ENCODE data around the gene SLC35B2. TPM values are rescaled to one million over a fixed set of nuclear protein-coding genes. Genes with fewer than 3 reads are reported as not detected.
"Not testable (repeated sequence)": the region's sequence is repeated elsewhere in the genome, so short reads cannot be mapped to it uniquely, and the experiment has no call there.

The SLC35B2 gene
- total RNA-seq, 1 experiment from 2014 or later = 60.6 TPM

GRCh38 chr6:44237021-44237812, 20.1 kb downstream of the SLC35B2 start:
- peak; percentile 90 for DNase-seq (ENCODE audit: extremely low read depth, low read depth)

- no peak for DNase-seq (ENCODE audit: extremely low read depth, low read depth)
Measured at GRCh38 chr6:44235891-44236516, 21.3 kb downstream of the SLC35B2 start.

GRCh38 chr6:44235269-44235668, 22.1 kb downstream of the SLC35B2 start:
- no peak for DNase-seq (ENCODE audit: extremely low read depth, low read depth)

GRCh38 chr6:44234101-44235025, 23.0 kb downstream of the SLC35B2 start:
- DNase-seq (ENCODE audit: extremely low read depth, low read depth) = no peak

GRCh38 chr6:44233567-44234100, 23.7 kb downstream of the SLC35B2 start:
- DNase-seq (ENCODE audit: extremely low read depth, low read depth) = no peak

DNA sequence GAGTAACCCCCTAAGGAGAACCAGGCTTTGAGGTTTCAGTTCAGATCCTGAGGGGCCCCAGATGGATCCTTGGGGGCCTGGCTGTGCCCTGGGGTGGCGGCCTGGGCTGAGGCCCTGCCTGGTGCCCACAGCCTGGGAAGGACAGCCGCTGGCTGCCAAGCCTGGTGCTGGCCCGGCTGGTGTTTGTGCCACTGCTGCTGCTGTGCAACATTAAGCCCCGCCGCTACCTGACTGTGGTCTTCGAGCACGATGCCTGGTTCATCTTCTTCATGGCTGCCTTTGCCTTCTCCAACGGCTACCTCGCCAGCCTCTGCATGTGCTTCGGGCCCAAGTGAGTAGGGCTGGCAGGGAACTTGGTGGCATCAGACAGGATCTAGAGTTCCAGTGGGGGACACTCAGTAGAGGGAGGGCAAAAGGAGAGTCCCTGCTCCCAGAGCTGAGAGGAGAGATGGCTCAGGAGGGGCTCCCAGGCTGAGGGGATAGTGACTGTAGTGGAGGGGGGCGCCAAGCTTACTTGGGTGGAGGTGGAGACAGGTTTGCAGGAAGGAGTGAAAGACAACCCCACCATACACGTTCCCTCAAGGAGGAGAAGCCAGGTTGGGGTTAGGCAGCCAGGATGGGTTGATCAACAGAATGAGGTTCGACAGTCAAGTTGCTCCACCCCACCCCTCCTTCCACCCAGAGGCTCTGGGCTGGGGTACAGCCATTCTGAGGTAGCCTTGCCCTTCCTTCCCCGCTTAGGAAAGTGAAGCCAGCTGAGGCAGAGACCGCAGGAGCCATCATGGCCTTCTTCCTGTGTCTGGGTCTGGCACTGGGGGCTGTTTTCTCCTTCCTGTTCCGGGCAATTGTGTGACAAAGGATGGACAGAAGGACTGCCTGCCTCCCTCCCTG, 24.4 kb downstream of the SLC35B2 start:
- DNase-seq (ENCODE audit: extremely low read depth, low read depth) = no peak

DNA sequence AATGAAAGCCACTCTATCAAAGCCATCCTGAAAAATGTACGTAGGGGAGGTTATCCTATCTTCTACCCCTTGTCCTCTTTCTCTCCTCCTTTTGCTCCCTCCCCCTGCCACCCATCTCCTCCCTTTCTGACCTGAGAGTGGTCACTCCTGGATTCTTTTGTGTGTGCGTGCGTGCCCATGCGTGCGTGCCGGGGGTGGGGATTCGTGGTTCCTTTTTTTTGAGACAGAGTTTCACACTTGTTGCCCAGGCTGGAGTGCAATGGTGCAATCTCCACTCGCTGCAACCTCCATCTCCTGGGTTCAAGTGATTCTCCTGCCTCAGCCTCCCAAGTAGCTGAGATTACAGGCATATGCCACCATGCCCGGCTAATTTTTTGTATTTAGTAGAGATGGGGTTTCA, 25.9 kb downstream of the SLC35B2 start:
- not testable (repeated sequence) for DNase-seq (ENCODE audit: extremely low read depth, low read depth)

DNA sequence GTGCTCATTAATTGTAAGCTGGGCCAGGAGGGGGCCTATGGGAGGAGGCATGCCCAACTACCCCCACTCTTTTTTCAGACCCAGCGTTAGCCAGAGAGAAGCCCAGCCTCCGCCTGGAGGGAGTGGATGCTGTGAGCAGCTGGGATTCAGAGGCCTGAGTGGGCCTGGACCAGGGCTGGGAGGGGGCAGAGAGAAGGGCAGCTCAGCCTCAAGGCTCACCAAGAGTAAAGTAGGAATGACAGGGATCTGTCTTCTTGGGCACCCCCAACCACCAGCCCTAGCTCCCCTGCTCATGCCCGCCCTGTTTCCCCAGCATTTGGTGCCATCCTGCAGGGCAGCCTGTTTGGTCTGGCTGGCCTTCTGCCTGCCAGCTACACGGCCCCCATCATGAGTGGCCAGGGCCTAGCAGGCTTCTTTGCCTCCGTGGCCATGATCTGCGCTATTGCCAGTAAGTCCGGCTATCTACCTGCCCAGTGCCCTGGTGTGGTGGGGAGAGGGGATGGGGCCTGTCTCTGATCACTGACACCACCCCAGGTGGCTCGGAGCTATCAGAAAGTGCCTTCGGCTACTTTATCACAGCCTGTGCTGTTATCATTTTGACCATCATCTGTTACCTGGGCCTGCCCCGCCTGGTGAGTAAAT, 27.2 kb downstream of the SLC35B2 start:
- no peak for DNase-seq (ENCODE audit: extremely low read depth, low read depth)

DNA sequence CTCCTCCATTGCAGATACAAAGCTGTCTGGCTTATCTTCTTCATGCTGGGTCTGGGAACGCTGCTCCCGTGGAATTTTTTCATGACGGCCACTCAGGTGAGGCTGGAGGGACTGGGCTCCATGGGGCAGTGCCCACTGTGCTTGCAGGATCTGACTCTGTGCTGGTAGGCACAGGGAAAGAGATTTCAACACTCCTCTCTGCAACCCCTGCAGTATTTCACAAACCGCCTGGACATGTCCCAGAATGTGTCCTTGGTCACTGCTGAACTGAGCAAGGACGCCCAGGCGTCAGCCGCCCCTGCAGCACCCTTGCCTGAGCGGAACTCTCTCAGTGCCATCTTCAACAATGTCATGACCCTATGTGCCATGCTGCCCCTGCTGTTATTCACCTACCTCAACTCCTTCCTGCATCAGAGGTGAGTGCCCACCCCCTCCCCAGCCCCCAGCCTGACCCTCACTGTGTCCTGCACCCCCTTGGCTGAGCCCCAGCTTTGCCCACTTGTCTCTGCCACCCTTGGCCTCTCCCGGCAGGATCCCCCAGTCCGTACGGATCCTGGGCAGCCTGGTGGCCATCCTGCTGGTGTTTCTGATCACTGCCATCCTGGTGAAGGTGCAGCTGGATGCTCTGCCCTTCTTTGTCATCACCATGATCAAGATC, 27.8 kb downstream of the SLC35B2 start:
- no peak for DNase-seq (ENCODE audit: extremely low read depth, low read depth)

- no peak for DNase-seq (ENCODE audit: extremely low read depth, low read depth)
Measured at GRCh38 chr6:44228836-44229235, 28.5 kb downstream of the SLC35B2 start.

- DNase-seq (ENCODE audit: extremely low read depth, low read depth) = no peak
Measured at GRCh38 chr6:44228433-44228832, 28.9 kb downstream of the SLC35B2 start.

DNA sequence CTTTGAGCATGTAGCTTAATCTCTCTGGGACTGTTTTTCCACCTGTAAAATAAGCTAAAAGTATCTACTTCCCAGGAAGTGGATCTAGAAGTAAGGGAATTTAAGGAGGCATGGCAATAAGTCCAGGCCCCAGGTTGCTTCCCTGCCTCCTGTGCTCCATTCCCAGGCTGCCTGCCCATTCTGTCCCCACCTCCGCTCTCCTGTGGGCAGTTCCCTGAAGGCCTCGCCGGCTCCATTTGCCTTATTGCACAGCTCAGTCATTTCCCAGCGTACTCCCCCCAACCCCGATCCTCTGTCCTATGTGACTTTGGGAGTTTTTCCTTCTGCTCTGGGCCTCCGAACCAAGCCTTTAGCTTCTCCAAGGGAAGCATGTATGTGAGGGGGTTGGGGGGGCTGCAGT, 29.3 kb downstream of the SLC35B2 start:
- no peak for DNase-seq (ENCODE audit: extremely low read depth, low read depth)

DNA sequence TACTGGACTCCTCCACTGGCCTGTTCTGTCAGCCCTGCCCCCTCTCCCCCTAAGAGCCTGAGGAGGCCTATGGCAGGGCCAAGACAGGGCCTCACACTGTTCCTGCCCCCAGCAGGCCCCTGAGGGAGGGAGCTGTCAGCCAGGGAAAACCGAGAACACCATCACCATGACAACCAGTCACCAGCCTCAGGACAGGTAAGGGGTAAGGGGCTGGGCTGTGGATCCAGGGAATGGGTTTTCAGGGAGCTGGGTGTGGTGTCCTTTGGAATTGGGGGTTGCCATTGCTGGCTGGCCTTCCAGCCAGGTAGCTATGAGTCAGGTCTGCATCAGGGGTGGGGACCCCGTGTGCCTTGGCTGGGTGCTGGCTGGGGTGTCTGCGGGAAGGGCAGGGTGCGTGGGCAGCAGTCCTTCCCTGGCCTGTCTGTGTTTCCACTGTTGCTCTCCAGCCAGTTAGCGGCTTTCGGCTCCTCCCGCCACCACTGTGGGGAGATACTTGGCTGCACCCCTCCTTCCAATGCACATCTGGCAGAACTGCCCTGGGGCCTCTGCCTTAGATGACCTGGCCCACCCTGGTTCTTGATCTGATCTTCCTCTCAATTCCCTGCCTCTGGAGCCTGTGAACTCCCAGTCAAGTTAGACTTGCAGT, 30.1 kb downstream of the SLC35B2 start:
- DNase-seq (ENCODE audit: extremely low read depth, low read depth) = no peak

DNA sequence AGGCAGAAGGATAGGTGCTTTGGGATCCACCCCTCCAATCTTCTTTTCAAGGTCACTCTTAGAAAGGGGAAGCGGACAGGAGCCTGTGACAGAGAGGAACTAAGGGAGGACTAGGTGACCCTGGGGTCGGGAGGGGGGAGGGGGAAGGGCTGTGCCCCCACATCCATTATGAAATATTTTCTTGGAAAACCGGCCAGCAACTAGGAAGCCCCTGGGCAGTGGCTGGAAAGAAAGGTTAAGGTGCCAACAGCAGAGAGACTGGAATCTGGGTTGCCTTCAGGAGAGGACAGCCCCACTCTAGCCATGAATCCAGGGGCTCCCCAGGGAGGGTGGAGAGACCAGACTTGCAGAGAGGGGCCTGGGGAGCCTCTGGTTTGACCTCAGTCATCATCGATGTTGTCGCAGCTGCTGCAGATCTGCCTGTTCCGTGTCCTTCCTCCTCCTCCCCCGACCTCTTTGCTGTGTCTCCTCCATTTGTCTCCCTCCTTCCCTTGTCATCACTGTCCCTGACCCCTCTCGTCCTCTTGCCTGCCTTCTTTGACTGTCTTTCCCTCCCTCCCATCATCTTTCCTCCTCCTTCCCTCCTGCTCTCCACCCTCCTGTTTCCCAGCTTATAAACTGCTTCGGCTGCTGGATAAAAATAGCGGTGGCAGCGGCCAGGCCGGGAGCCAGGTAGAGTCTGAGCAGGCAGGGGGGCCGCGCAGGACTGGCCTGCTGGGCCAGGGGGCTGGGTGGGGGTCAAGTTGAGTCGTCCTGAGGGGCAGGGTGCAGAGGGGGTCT, 30.8 kb downstream of the SLC35B2 start:
- DNase-seq (ENCODE audit: extremely low read depth, low read depth) = no peak

DNA sequence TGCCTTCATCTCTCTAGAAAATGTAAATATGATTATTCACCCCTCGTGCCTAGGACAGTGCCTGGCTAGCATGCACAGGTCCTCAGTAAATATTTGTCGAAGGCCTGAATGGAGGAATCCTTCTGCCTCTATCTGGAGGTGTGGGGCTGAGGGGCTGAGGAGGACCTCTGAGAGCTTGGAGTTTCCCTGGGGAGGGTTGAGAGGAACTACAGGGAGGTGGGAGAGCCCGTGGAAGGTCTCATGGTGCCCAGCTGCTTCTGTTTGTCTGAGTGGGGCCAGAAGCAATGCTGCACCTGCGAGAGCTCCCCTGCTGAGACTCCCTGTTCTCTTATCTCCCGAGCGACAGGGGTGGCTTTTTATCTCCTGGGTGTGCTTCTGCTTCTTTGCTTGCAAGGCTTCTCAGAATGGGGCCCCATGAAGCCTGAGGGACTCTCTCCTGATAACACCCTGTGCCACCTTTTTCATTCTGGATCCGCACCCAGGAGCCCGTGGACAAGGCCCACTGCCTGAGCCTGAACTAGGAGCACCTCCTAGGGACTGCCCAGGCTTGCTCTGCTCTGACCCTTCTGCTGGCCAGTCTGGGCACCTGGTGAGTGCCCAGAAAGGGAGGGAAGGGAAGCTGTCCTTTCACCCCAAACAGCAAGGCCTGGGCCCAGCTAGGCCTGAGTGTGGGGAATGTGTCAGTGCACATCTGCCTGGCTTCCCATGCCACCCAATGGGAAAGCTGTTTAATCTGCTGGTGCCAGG, 31.6 kb downstream of the SLC35B2 start:
- no peak for DNase-seq (ENCODE audit: extremely low read depth, low read depth)

DNA sequence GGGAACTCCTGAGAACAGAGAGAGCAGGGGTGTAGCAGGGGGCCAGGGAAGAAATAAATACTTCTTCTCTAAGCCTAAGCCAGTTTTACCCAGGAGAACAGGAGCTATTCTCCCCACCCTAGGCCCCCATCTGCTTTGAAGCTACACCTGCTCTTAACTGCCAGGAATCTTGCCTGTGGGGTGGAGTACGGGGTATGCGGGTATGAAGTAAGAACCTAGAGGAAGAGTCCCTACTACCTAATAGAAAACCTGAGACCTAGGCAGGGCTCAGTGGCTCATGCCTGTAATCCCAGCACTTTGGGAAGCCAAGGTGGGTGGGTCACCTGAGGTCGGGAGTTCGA, 32.4 kb downstream of the SLC35B2 start:
- DNase-seq (ENCODE audit: extremely low read depth, low read depth) = no peak

All from NCI-H460 (cell line).